ENCODE measurements around the gene SLITRK6. TPM values are rescaled to one million over a fixed set of nuclear protein-coding genes. Genes with fewer than 3 reads are reported as not detected.
A peak's percentile ranks its signal among the peaks of the same experiment; 100 is the strongest.

The SLITRK6 gene
- total RNA-seq, 3 donors from 2014 or later: under 0.01 to 19.0 (median 7.9) TPM

- Histone ChIP-seq H3K27me3 (no peaks in the 10 kb centered on the region), H3K27ac (no peak overlapping the region)
- intact Hi-C loops (cut with DNase I; ENCODE audit: low total_unique reads): no loop called here
These were observed 29.0 kb upstream of the SLITRK6 start for GRCh38 chr13:85828094-85828684.

DNA sequence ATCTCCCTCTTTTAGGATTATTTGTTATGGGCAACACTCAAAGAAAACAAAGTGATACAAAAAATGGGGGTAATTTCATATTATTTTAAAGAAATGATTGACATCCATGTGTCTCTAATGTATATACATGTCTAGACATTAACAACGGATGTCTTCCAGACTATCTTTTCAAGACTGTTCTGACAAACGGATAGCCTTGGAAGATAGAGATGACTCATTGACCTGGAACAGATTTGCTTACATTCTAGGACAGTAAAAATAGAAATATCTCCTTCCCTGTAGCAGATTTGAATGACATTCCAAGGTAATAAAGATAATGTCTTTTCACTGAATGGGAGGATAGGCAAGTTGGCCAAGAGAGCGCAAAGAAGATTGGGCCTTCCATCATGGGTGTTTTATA, 26.2 kb upstream of the SLITRK6 start:
- intact Hi-C loops (cut with DNase I; ENCODE audit: low total_unique reads): no loop called here
- DNase-seq (ENCODE audit: low spot score in 2 of 2): no peak
- Histone ChIP-seq H3K4me3 (no peak overlapping the region), H3K4me1 (no peaks in the 10 kb centered on the region), H3K9me3 (no peaks in the 10 kb centered on the region), H3K27ac (no peak overlapping the region), H3K27me3 (no peaks in the 10 kb centered on the region), H3K36me3 (no peaks in the 10 kb centered on the region)
- TF ChIP-seq, protein P1, sequence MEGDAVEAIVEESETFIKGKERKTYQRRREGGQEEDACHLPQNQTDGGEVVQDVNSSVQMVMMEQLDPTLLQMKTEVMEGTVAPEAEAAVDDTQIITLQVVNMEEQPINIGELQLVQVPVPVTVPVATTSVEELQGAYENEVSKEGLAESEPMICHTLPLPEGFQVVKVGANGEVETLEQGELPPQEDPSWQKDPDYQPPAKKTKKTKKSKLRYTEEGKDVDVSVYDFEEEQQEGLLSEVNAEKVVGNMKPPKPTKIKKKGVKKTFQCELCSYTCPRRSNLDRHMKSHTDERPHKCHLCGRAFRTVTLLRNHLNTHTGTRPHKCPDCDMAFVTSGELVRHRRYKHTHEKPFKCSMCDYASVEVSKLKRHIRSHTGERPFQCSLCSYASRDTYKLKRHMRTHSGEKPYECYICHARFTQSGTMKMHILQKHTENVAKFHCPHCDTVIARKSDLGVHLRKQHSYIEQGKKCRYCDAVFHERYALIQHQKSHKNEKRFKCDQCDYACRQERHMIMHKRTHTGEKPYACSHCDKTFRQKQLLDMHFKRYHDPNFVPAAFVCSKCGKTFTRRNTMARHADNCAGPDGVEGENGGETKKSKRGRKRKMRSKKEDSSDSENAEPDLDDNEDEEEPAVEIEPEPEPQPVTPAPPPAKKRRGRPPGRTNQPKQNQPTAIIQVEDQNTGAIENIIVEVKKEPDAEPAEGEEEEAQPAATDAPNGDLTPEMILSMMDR (IDR thresholded peaks at IDR 0.05): no peak
- TF ChIP-seq POLR2A (IDR thresholded peaks at IDR 0.05): no peak
- no peak for TF ChIP-seq POLR2AphosphoS5 (IDR thresholded peaks at IDR 0.05)

More at GRCh38 chr13:85828094-85828684, 29.0 kb upstream of the SLITRK6 start:
- DNase-seq (ENCODE audit: low spot score in 2 of 2): no peak
- Histone ChIP-seq H3K4me3 (no peak overlapping the region), H3K36me3 (no peaks in the 10 kb centered on the region), H3K4me1 (no peaks in the 10 kb centered on the region), H3K9me3 (no peaks in the 10 kb centered on the region)
- TF ChIP-seq, protein P1 (IDR thresholded peaks at IDR 0.05): peak in 1 of 3 donors; percentile 31
- TF ChIP-seq POLR2A (IDR thresholded peaks at IDR 0.05): no peak
- no peak for TF ChIP-seq POLR2AphosphoS5 (IDR thresholded peaks at IDR 0.05)

DNA sequence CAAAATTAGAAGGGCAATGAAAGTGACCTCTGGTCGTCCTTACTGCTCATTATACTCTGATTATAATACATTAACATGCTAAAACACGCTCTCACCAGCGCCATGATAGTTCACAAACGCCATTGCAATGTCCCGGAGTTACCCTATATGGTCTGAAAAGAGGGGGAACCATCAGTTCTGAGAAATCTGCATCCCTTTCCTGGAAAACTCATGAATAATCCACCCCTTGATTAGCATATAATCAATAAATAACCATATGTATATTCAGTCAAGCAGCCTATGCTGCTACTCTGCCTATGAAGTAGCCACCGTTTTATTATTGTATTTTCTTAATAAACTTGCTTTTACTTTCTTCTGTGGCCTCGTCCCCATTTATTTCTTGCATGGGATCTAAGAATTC, 24.6 kb upstream of the SLITRK6 start:
- TF ChIP-seq, protein P1 (IDR thresholded peaks at IDR 0.05): no peak
- TF ChIP-seq POLR2AphosphoS5 (IDR thresholded peaks at IDR 0.05) (no peak), POLR2A (IDR thresholded peaks at IDR 0.05) (no peak)
- no peaks in the 10 kb centered on the region for H3K4me1 ChIP-seq
- intact Hi-C loops (cut with DNase I; ENCODE audit: low total_unique reads): no loop called here
- no peak overlapping the region for H3K27ac ChIP-seq
- no peaks in the 10 kb centered on the region for H3K9me3 ChIP-seq
- H3K27me3 ChIP-seq: no peaks in the 10 kb centered on the region
- no peak for DNase-seq (ENCODE audit: low spot score in 2 of 2)
- no peaks in the 10 kb centered on the region for H3K36me3 ChIP-seq
- no peak overlapping the region for H3K4me3 ChIP-seq

- Histone ChIP-seq H3K27me3 (no peaks in the 10 kb centered on the region), H3K4me3 (no peak overlapping the region), H3K27ac (no peak overlapping the region), H3K9me3 (no peaks in the 10 kb centered on the region), H3K4me1 (no peaks in the 10 kb centered on the region), H3K36me3 (no peaks in the 10 kb centered on the region)
- intact Hi-C loops (cut with DNase I; ENCODE audit: low total_unique reads): no loop called here
- DNase-seq (ENCODE audit: low spot score in 2 of 2): no peak
- no peak for TF ChIP-seq POLR2A (IDR thresholded peaks at IDR 0.05)
- no peak for TF ChIP-seq POLR2AphosphoS5 (IDR thresholded peaks at IDR 0.05)
- TF ChIP-seq, protein P1 (IDR thresholded peaks at IDR 0.05): no peak
These were observed 20.3 kb upstream of the SLITRK6 start for GRCh38 chr13:85819513-85819912.

- DNase-seq (ENCODE audit: low spot score in 2 of 2): no peak
- no peak overlapping the region for H3K4me3 ChIP-seq
- no peak for TF ChIP-seq POLR2AphosphoS5 (IDR thresholded peaks at IDR 0.05)
- TF ChIP-seq, protein P1 (IDR thresholded peaks at IDR 0.05): no peak
- TF ChIP-seq POLR2A (IDR thresholded peaks at IDR 0.05): no peak
- no peaks in the 10 kb centered on the region for H3K27me3 ChIP-seq
- no peaks in the 10 kb centered on the region for H3K9me3 ChIP-seq
- H3K27ac ChIP-seq: no peak overlapping the region
- no peaks in the 10 kb centered on the region for H3K36me3 ChIP-seq
- no peaks in the 10 kb centered on the region for H3K4me1 ChIP-seq
- intact Hi-C loops (cut with DNase I; ENCODE audit: low total_unique reads): no loop called here
These were observed 17.2 kb upstream of the SLITRK6 start for GRCh38 chr13:85816413-85816812.

All from breast epithelium (tissue), 4 donors.